H1 (cell line): Measurements from ENCODE around the gene SRRM3. TPM values are rescaled to one million over a fixed set of nuclear protein-coding genes. Genes with fewer than 3 reads are reported as not detected.

Source experiments
- BCL11A ChIP-seq, 2 experiments: IDR thresholded peaks; one replicate each; pipeline ENCODE4 v1.6.1; 2011; ENCODE audit warnings: low read depth in 2 of 2, low read length in 2 of 2, mild to moderate bottlenecking in 2 of 2
- EP300 ChIP-seq, 2 experiments: IDR thresholded peaks; 1 replicate in 1 of 2; 2 replicates in 1 of 2; pipeline ENCODE4 v1.6.1; 2011 to 2012; ENCODE audit warnings: low read depth in 2 of 2, low read length in 2 of 2, mild to moderate bottlenecking in 2 of 2, borderline replicate concordance in 1 of 2, inconsistent platforms in 1 of 2, moderate library complexity in 1 of 2
- EZH2 ChIP-seq: fragments of 200-600 bp; sonication (generic); IDR thresholded peaks from 2 replicates; pipeline ENCODE4 v1.7.1; 2012; ENCODE audit warnings: low read depth, mild to moderate bottlenecking, moderate library complexity, low read length, inconsistent platforms; ENCODE audit not compliant: severe bottlenecking
- HDAC2 ChIP-seq, 2 experiments: fragments of 300-600 bp in 1 of 2; sonication (generic) in 1 of 2; IDR thresholded peaks; 2 replicates each; pipeline ENCODE4 v1.6.1; 2011 to 2012; ENCODE audit warnings: low read depth in 2 of 2, low read length in 2 of 2, mild to moderate bottlenecking in 2 of 2, moderate library complexity in 2 of 2, borderline replicate concordance in 1 of 2, inconsistent platforms in 1 of 2
- SIX5 ChIP-seq: IDR thresholded peaks from 2 replicates; pipeline ENCODE4 v1.6.1; 2011; ENCODE audit warnings: mild to moderate bottlenecking, low read depth, low read length
- TAF7 ChIP-seq: optimal IDR thresholded peaks from 2 replicates; pipeline ENCODE3; 2011; ENCODE audit warnings: low read depth, mild to moderate bottlenecking, inconsistent platforms, low read length, moderate library complexity, borderline replicate concordance
- polyA plus RNA-seq, 7 experiments: library from polyadenylated mRNA; depleted of rRNA in 3 of 7; stranded (reverse) in 5 of 7; unstranded in 2 of 7; fragments of >200 nt in 5 of 7; fragments of 200-250 nt in 2 of 7; gene quantifications; 1 replicate in 5 of 7; 2 replicates in 1 of 7; 4 replicates in 1 of 7; pipeline versions ENCODE4 v1.2.1 to v1.2.3, GENCODE V29; 2011 to 2013; ENCODE audit warnings: missing spikeins in 2 of 7, mixed read lengths in 2 of 7
- total RNA-seq: library from RNA; stranded (reverse); fragmentation: NEBNext Ultra II Directional; extraction: Animal tissue kit (Norgen Biotek cat#: 25700); gene quantifications from 2 replicates; pipeline ENCODE4 v1.2.1, GENCODE V29; 2021

SRRM3 gene
- total and polyA plus RNA-seq, 2 of the 8 experiments (the other 6 are each of a cell fraction or from before 2014, with no cell fraction given), result 10.4 to 17.4 TPM

- TF ChIP-seq TAF7, result no peak
- TF ChIP-seq EZH2, result no peak
- no peak for TF ChIP-seq BCL11A (IDR thresholded peaks at IDR 0.05; ENCODE audit: low read depth in 2 of 2, low read length in 2 of 2)
- no peak for TF ChIP-seq HDAC2 (IDR thresholded peaks at IDR 0.05; ENCODE audit: borderline replicate concordance in 1 of 2, low read depth in 2 of 2, low read length in 2 of 2)
- no peak for TF ChIP-seq EP300 (IDR thresholded peaks at IDR 0.05; ENCODE audit: borderline replicate concordance in 1 of 2, low read depth in 2 of 2, low read length in 2 of 2)
- no peak for TF ChIP-seq SIX5
Observed at GRCh38 chr7:76182225-76182960, 19.3 kb upstream of the SRRM3 start (continued).
